GM18519 (cell line): ENCODE measurements around the gene FGD6.
"Not testable (repeated sequence)": the region's sequence is repeated elsewhere in the genome, so short reads cannot be mapped to it uniquely, and the experiment has no call there.

Experiments
- ATAC-seq: cut with Tn5 transposase; IDR thresholded peaks from one replicate; pipeline ENCODE4 v1.9.1; 2021; ENCODE audit warnings: mild to moderate bottlenecking, moderate library complexity; ENCODE audit not compliant: unreplicated experiment, low FRiP score

Gene FGD6

GRCh38 chr12:95131589-95132340, 85.5 kb downstream of the FGD6 start:
- ATAC-seq, result no peak

GRCh38 chr12:95130096-95130495, 87.2 kb downstream of the FGD6 start:
- no peak for ATAC-seq

GRCh38 chr12:95129115-95129514, 88.2 kb downstream of the FGD6 start:
- no peak for ATAC-seq

GRCh38 chr12:95126736-95127135, 90.5 kb downstream of the FGD6 start:
- no peak for ATAC-seq

- no peak for ATAC-seq
These were observed 91.2 kb downstream of the FGD6 start for GRCh38 chr12:95126076-95126475.

GRCh38 chr12:95124106-95124505, 93.2 kb downstream of the FGD6 start:
- no peak for ATAC-seq

- no peak for ATAC-seq
These were observed 98.5 kb downstream of the FGD6 start for GRCh38 chr12:95118788-95119179.

GRCh38 chr12:95118138-95118787, 99.0 kb downstream of the FGD6 start:
- ATAC-seq, result no peak

- peak; percentile 61 for ATAC-seq
These were observed 100.1 kb downstream of the FGD6 start for GRCh38 chr12:95117178-95117599.

- ATAC-seq, result peak; percentile 31
These were observed 100.5 kb downstream of the FGD6 start for GRCh38 chr12:95116773-95117172.

- no peak for ATAC-seq
These were observed 100.9 kb downstream of the FGD6 start for GRCh38 chr12:95116341-95116740.

GRCh38 chr12:95115641-95116040, 101.6 kb downstream of the FGD6 start:
- ATAC-seq, result no peak

- ATAC-seq, result no peak
These were observed 102.4 kb downstream of the FGD6 start for GRCh38 chr12:95114766-95115405.

- ATAC-seq, result no peak
These were observed 109.9 kb downstream of the FGD6 start for GRCh38 chr12:95107362-95107761.

- ATAC-seq, result no peak
These were observed 111.7 kb downstream of the FGD6 start for GRCh38 chr12:95105540-95105939.

- ATAC-seq, result no peak
These were observed 112.3 kb downstream of the FGD6 start for GRCh38 chr12:95104919-95105452.

- peak; percentile 95 for ATAC-seq
These were observed 114.2 kb downstream of the FGD6 start for GRCh38 chr12:95102916-95103671.

- ATAC-seq, result not testable (repeated sequence)
These were observed 115.3 kb downstream of the FGD6 start for GRCh38 chr12:95101957-95102356.

- no peak for ATAC-seq
These were observed 116.7 kb downstream of the FGD6 start for GRCh38 chr12:95100264-95101190.
